K562 (cell line): Measurements from ENCODE around the gene OTULIN. TPM values are rescaled to one million over a fixed set of nuclear protein-coding genes. Genes with fewer than 3 reads are reported as not detected.

Source experiments
- ATAC-seq: fragments of 200-7000 bp; cut with Tn5 transposase; 3 replicates; pipeline ENCODE4 v1.9.1; 2020; ENCODE audit warnings: moderate library complexity
- BruUV-seq: library from RNA; stranded (reverse); fragments of 400-500 nt; replicated peaks from 2 replicates; lab custom pipeline; 2021; lab: Mats Ljungman, UMichigan
- CTCF ChIA-PET: fragments of 300-600 bp; formaldehyde crosslinking; extraction: SDS; loops from one replicate; lab custom pipeline; 2021; ENCODE audit warnings: low intra/inter-chr PET ratio; lab: Yijun Ruan, JAX
- POLR2A ChIA-PET: fragments of 300-600, 350-650 bp; sonication (Branson Sonifier 250); formaldehyde crosslinking; extraction: SDS; loops from one replicate; lab custom pipeline; 2021; ENCODE audit warnings: antibody characterized with exemption, inconsistent platforms; lab: Yijun Ruan, JAX
- DNase-seq, 4 experiments: peaks; one replicate each; pipeline versions ENCODE4 v3.0.0 to v3.0.0-alpha.2; 2011 to 2018; ENCODE audit warnings: low spot score in 3 of 4, mixed read lengths in 3 of 4; ENCODE audit errors: extremely low read depth in 1 of 4
- FAIRE-seq: peaks from 2 replicates; lab custom pipeline; 2011; peaks lifted over from hg19 to GRCh38; lab: Jason Lieb, UNC
- H2AFZ ChIP-seq: 2 replicates; pipeline ENCODE4 v1.6.0; 2011; ENCODE audit warnings: low read depth, low read length, control low read depth, inconsistent platforms
- H3K27ac ChIP-seq: fragments of 200-600 bp; 3 replicates; pipeline ENCODE4 v1.8.0; 2011; ENCODE audit warnings: low read depth, mild to moderate bottlenecking, control low read depth, inconsistent platforms, low read length, moderate library complexity, mixed read lengths; ENCODE audit errors: extremely low read depth
- H3K27me3 ChIP-seq, 2 experiments: fragments of 300-600 bp in 1 of 2; 2 replicates in 1 of 2; 3 replicates in 1 of 2; pipeline versions ENCODE4 v1.6.0 to v1.8.0; 2011; ENCODE audit warnings: inconsistent platforms in 2 of 2, low read length in 2 of 2, mild to moderate bottlenecking in 1 of 2, mixed read lengths in 1 of 2, moderate library complexity in 1 of 2; ENCODE audit not compliant: control insufficient read depth in 2 of 2, insufficient read depth in 2 of 2
- H3K36me3 ChIP-seq: fragments of 300-600 bp; 3 replicates; pipeline ENCODE4 v1.8.0; 2011; ENCODE audit warnings: mild to moderate bottlenecking, low read length, inconsistent platforms; ENCODE audit not compliant: control insufficient read depth, insufficient read depth
- H3K4me1 ChIP-seq, 2 experiments: fragments of 200-600 bp in 1 of 2; replicated peaks in 1 of 2; 2 replicates in 1 of 2; 3 replicates in 1 of 2; pipeline versions ENCODE4 v1.5.1 to v1.8.0; 2011; ENCODE audit warnings: inconsistent platforms in 2 of 2, low read length in 2 of 2, mild to moderate bottlenecking in 1 of 2, mixed read lengths in 1 of 2, moderate library complexity in 1 of 2; ENCODE audit not compliant: control insufficient read depth in 2 of 2, insufficient read depth in 2 of 2
- H3K4me2 ChIP-seq: 2 replicates; pipeline ENCODE4 v1.6.1; 2011; ENCODE audit warnings: low read length, control low read depth, inconsistent platforms, mixed read lengths; ENCODE audit not compliant: insufficient read depth
- H3K4me3 ChIP-seq: fragments of 200-600 bp; sonication (generic), shearing (Covaris generic); 2 replicates; pipeline ENCODE4 v1.5.1; 2016; ENCODE audit warnings: control low read depth, inconsistent platforms
- H3K79me2 ChIP-seq: fragments of 200-600 bp; 3 replicates; pipeline ENCODE4 v1.8.0; 2011; ENCODE audit warnings: low read length, inconsistent platforms; ENCODE audit not compliant: control insufficient read depth, insufficient read depth
- H3K9ac ChIP-seq, 2 experiments: 2 replicates each; pipeline versions ENCODE4 v1.6.0 to v1.6.1; 2011; ENCODE audit warnings: low read depth in 2 of 2, low read length in 2 of 2, control low read depth in 1 of 2, inconsistent platforms in 1 of 2, mild to moderate bottlenecking in 1 of 2, mixed read lengths in 1 of 2; ENCODE audit not compliant: insufficient read depth in 1 of 2
- H3K9me1 ChIP-seq: one replicate; pipeline ENCODE4 v1.6.0; 2011; ENCODE audit warnings: inconsistent platforms, mild to moderate bottlenecking, low read length, moderate library complexity; ENCODE audit not compliant: control insufficient read depth, insufficient read depth
- H3K9me3 ChIP-seq: replicated peaks from 2 replicates; pipeline ENCODE4 v1.5.1; 2011; ENCODE audit warnings: low read depth, low read length, inconsistent platforms; ENCODE audit not compliant: control insufficient read depth, insufficient read depth
- H4K20me1 ChIP-seq: replicated peaks from 2 replicates; pipeline ENCODE4 v1.6.1; 2011; ENCODE audit warnings: low read length, inconsistent platforms, mixed read lengths; ENCODE audit not compliant: control insufficient read depth, insufficient read depth
- ZNF146 ChIP-seq: IDR thresholded peaks from one replicate; pipeline ENCODE4 v1.6.1; 2018; ENCODE audit warnings: missing compliant biosample characterization; ENCODE audit not compliant: unreplicated experiment
- WGBS: fragments of 100-300 bp; shearing (Covaris generic); methylation state at CpG from one replicate; pipeline ENCODE4 v1.1.6; 2016; ENCODE audit warnings: low coverage, mixed read lengths; ENCODE audit not compliant: insufficient coverage; ENCODE audit errors: missing lambda C conversion rate; 5-methylcytosine and 5-hydroxymethylcytosine counted together
- in situ Hi-C: fragments of 300-500 bp; cut with MboI; formaldehyde crosslinking; loops from 4 replicates; pipeline ENCODE4 v1.15.0; 2018; ENCODE audit warnings: inconsistent platforms, mixed read lengths
- intact Hi-C: fragments of 100-400 bp; cut with micrococcal nuclease; formaldehyde crosslinking; loops from 2 replicates; pipeline ENCODE4 v1.14.2; 2022
- polyA plus RNA-seq, 8 experiments: library from polyadenylated mRNA; depleted of rRNA in 4 of 8; stranded (reverse) in 5 of 8; unstranded in 3 of 8; fragments of >200 nt; fragmentation: Nextera tagmentation in 2 of 8; fragmentation: Illumina TruSeq in 1 of 8; extraction: Ambion mirVana in 2 of 8; extraction: Trizol in 1 of 8; gene quantifications; 2 replicates each; pipeline versions ENCODE4 v1.2.1 to v1.2.3, GENCODE V29; 2011 to 2014; ENCODE audit warnings: inconsistent platforms in 1 of 8, missing spikeins in 1 of 8
- total RNA-seq, 7 experiments: library from RNA; depleted of rRNA in 6 of 7; stranded (reverse); fragments of >200 nt in 6 of 7; fragmentation: Illumina TruSeq in 2 of 7; extraction: Trizol in 2 of 7; gene quantifications; 2 replicates each; pipeline versions ENCODE4 v1.2.1 to v1.2.3, GENCODE V29; 2011 to 2021; ENCODE audit warnings: low replicate concordance in 1 of 7
- TF ChIP-seq, protein P1 (sequence below): sonication (generic); IDR thresholded peaks from 2 replicates; pipeline ENCODE4 v1.6.1; 2016
- TF ChIP-seq, protein P2 (sequence below), 3 experiments: fragments of 200-800 bp in 1 of 3; sonication (Bioruptor generic) in 1 of 3; sonication (generic) in 1 of 3; formaldehyde crosslinking in 1 of 3; IDR thresholded peaks; 2 replicates each; pipeline versions ENCODE4 v1.6.1 to v1.8.0; 2016 to 2022; ENCODE audit warnings: mild to moderate bottlenecking in 2 of 3, missing compliant biosample characterization in 2 of 3, missing genetic modification characterization in 2 of 3, missing genetic modification reagents in 1 of 3

Gene OTULIN
- total and polyA plus RNA-seq, 9 of the 15 experiments (the other 6 are each of a cell fraction or from before 2014, with no cell fraction given), result 3.3 to 33.6 (median 20.1) TPM

DNA sequence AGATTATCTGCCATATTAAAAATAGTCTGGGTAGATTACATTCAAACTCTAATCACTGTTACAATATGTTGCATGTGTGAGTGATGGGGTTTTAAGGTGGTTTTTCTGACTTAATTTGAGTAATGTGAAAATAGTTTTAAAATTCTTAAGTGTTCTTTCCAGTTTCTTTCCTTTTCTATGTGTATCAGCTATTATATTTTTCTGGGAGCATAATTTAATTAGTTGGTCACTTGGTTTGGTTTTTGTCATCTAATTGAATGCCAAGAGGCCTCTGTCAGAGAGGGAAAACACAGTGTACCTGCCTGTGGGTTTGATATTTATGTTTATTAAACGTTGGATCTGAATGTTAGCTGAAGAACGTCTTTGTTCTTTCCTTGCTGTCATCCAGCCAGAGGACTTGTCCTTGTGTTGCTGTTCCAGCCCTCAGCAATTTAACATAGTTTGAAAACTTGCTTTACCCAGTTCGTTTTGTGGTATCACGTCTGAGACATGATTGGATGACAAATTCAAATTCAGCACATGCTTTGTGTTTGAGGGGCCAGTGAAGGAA, 19.5 kb downstream of the OTULIN start (continued):
- TF ChIP-seq, protein P1, sequence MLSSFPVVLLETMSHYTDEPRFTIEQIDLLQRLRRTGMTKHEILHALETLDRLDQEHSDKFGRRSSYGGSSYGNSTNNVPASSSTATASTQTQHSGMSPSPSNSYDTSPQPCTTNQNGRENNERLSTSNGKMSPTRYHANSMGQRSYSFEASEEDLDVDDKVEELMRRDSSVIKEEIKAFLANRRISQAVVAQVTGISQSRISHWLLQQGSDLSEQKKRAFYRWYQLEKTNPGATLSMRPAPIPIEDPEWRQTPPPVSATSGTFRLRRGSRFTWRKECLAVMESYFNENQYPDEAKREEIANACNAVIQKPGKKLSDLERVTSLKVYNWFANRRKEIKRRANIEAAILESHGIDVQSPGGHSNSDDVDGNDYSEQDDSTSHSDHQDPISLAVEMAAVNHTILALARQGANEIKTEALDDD, result no peak
- TF ChIP-seq ZNF146, result no peak

DNA sequence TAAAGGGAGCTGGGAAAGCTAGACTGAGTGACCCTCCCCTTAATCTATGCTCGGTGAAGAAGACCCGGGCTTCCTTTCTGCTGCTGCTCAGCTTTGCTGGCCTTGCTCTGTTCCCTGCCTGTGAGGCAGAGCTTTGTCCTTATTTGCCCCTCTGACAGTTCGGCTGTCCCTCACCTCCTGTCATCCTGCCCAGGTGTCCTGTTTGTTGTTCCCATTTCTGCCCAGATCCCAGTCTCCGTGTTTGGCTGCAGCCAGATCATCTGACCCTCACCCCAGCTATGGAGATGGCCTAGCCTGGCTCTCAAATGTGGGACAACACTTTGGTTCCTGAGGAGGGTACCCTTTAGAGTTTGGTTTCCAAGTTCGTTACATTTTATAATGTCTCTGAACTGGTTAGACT, 20.2 kb downstream of the OTULIN start:
- intact Hi-C loops, result loop anchor here (1.0 to 5.0 kb wide), 2 partner anchors 43 to 319 kb away; no protein-coding TSS in a partner anchor
- Histone ChIP-seq H3K9ac (no peak overlapping the region), H2AFZ (no peak overlapping the region), H3K9me1 (no peaks in the 10 kb centered on the region), H3K27me3 (no peaks in the 10 kb centered on the region), H3K4me1 (no peaks in the 10 kb centered on the region), H3K79me2 (no peaks in the 10 kb centered on the region; the same call in 2 of the 3 replicates), H3K36me3 (peaks cover 90% of the 10 kb centered on the region), H3K4me3 (no peak overlapping the region), H3K27ac (no peak overlapping the region), H3K4me2 (no peak overlapping the region), H4K20me1 (no peaks in the 10 kb centered on the region), H3K9me3 (no peaks in the 10 kb centered on the region)
- ATAC-seq, result no peak; the same call in 2 of the 3 replicates
- ChIA-PET POLR2A (no interaction called here), CTCF (interaction anchor here (1.5 kb wide), 1 partner anchor 319 kb away, joined by 11 read pairs; no protein-coding TSS in a partner anchor)
- FAIRE-seq, result no peak
- in situ Hi-C loops, result no loop called here
- no peak for DNase-seq
- 76% methylated on average over 5 of the region's 5 CpGs for WGBS
- no TSS peak for BruUV-seq
- TF ChIP-seq, protein P2, sequence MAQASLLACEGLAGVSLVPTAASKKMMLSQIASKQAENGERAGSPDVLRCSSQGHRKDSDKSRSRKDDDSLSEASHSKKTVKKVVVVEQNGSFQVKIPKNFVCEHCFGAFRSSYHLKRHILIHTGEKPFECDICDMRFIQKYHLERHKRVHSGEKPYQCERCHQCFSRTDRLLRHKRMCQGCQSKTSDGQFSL (CRISPR knock-in tag; IDR thresholded peaks at IDR 0.05), result no peak
- TF ChIP-seq, protein P2 (tag; IDR thresholded peaks at IDR 0.05), result no peak
